Psoas muscle (tissue), 8 donors: ENCODE data around the gene OMG. TPM values are rescaled to one million over a fixed set of nuclear protein-coding genes. Genes with fewer than 3 reads are reported as not detected.

ENCODE experiments used
- ATAC-seq, 4 donors: fragments of 200-7000 bp; cut with Tn5 transposase; one replicate each; pipeline ENCODE4 v1.9.1; 2020; ENCODE audit warnings: moderate library complexity in 3 of 4, mild to moderate bottlenecking in 2 of 4
- DNase-seq, 2 donors: peaks; one replicate each; pipeline ENCODE4 v3.0.0-alpha.2; 2020
- H3K27ac ChIP-seq: fragments of 200-600 bp; one replicate; pipeline ENCODE4 v1.8.0; 2022
- H3K27me3 ChIP-seq, 3 donors: fragments of 200-600 bp in 1 of 3; one replicate each; pipeline versions ENCODE4 v1.6.1 to v1.8.0; 2013 to 2022; ENCODE audit warnings: low read length in 2 of 3, mild to moderate bottlenecking in 2 of 3, moderate library complexity in 1 of 3; ENCODE audit not compliant: insufficient read depth in 3 of 3
- H3K36me3 ChIP-seq, 2 donors: fragments of 200-600 bp in 1 of 2; one replicate each; pipeline versions ENCODE4 v1.6.1 to v1.8.0; 2013 to 2022; ENCODE audit warnings: low read depth in 1 of 2, mild to moderate bottlenecking in 1 of 2, moderate library complexity in 1 of 2; ENCODE audit not compliant: insufficient read depth in 1 of 2
- H3K4me1 ChIP-seq: fragments of 200-600 bp; one replicate; pipeline ENCODE4 v1.8.0; 2022
- H3K4me3 ChIP-seq: fragments of 200-600 bp; one replicate; pipeline ENCODE4 v1.8.0; 2022; ENCODE audit warnings: mild to moderate bottlenecking
- H3K9me3 ChIP-seq: fragments of 200-600 bp; one replicate; pipeline ENCODE4 v1.8.0; 2022
- CTCF ChIP-seq: fragments of 200-600 bp; IDR thresholded peaks from one replicate; pipeline ENCODE4 v1.8.0; 2022; ENCODE audit warnings: antibody characterized with exemption
- WGBS, 3 donors: extraction: QIAGEN DNeasy Blood & Tissue Kit; methylation state at CpG; one replicate each; pipeline versions ENCODE4 v1.1.6 to v1.1.7; 2013; 5-methylcytosine and 5-hydroxymethylcytosine counted together
- intact Hi-C, 2 donors: fragments of 100-400 bp; cut with DNase I; formaldehyde crosslinking; loops; one replicate each; pipeline versions ENCODE4 v1.11.0 to v1.14.2; 2022
- polyA plus RNA-seq, 3 donors: library from polyadenylated mRNA; stranded (reverse); fragments of 200-250 nt; gene quantifications; one replicate each; pipeline ENCODE4 v1.2.3, GENCODE V29; 2013
- total RNA-seq, 4 donors: library from RNA; stranded (reverse); fragmentation: NEBNext Ultra II Directional in 2 of 4; extraction: Animal tissue kit (Norgen Biotek cat#: 25700) in 2 of 4; gene quantifications; one replicate each; pipeline versions ENCODE4 v1.2.1 to v1.2.4, GENCODE V29; 2021 to 2023
- donor health status: healthy with polysubstance abuse.
- donor health status: DM: no; HTN: no; CAD: no; lungs with moderate emphysema.
- donor health status: Bipolar disorder and iron deficiency.
- donor health status: healthy.
- donor health status: DM: yes; HTN: yes; CAD: no.
- donor health status: DM: no; HTN: no; CAD: no.
- donor health status: DM: no; HTN: no; CAD: no.
- donor health status: DM: yes; HTN: yes; CAD: no.

The OMG gene
- total and polyA plus RNA-seq, 7 donors, result 0.03 to 0.10 TPM; not detected in 5

- TF ChIP-seq CTCF, result no peak
- no peak overlapping the region for H3K4me3 ChIP-seq
- no peak for DNase-seq
- no peaks in the 10 kb centered on the region for H3K4me1 ChIP-seq
- 89 to 95% (median 89%) methylated on average over 2 of the region's 2 CpGs for WGBS, 3 donors
- no peak overlapping the region for H3K27ac ChIP-seq
- H3K9me3 ChIP-seq, result no peaks in the 10 kb centered on the region
- no peak for ATAC-seq
- intact Hi-C loops, result no loop called here
- no peaks in the 10 kb centered on the region for H3K27me3 ChIP-seq
- no peaks in the 10 kb centered on the region for H3K36me3 ChIP-seq
Measured at GRCh38 chr17:31309556-31309955, 12.5 kb upstream of the OMG start.

- 83 to 84% (median 84%) methylated on average over 5 of the region's 5 CpGs for WGBS, 3 donors
- ATAC-seq (no peak), DNase-seq (no peak)
- Histone ChIP-seq H3K36me3 (no peaks in the 10 kb centered on the region), H3K4me1 (no peaks in the 10 kb centered on the region), H3K27me3 (no peaks in the 10 kb centered on the region), H3K4me3 (no peak overlapping the region), H3K9me3 (no peaks in the 10 kb centered on the region), H3K27ac (no peak overlapping the region)
- intact Hi-C loops, result no loop called here
- no peak for TF ChIP-seq CTCF
Measured at GRCh38 chr17:31308372-31309334, 11.6 kb upstream of the OMG start.

GRCh38 chr17:31307640-31308039 is 10.6 kb upstream of the OMG start:
- ATAC-seq, result no peak
- no peak overlapping the region for H3K27ac ChIP-seq

GRCh38 chr17:31299624-31300023 is 2.6 kb upstream of the OMG start:
- no peaks in the 10 kb centered on the region for H3K36me3 ChIP-seq
- no peak overlapping the region for H3K27ac ChIP-seq
- no peaks in the 10 kb centered on the region for H3K4me1 ChIP-seq
- intact Hi-C loops, result no loop called here
- H3K27me3 ChIP-seq, result no peaks in the 10 kb centered on the region
- DNase-seq (no peak), ATAC-seq (no peak)
- no peak overlapping the region for H3K4me3 ChIP-seq
- no peaks in the 10 kb centered on the region for H3K9me3 ChIP-seq
- TF ChIP-seq CTCF, result no peak

More at GRCh38 chr17:31307640-31308039, 10.6 kb upstream of the OMG start:
- TF ChIP-seq CTCF, result no peak
- intact Hi-C loops, result no loop called here
- Histone ChIP-seq H3K27me3 (no peaks in the 10 kb centered on the region), H3K4me1 (no peaks in the 10 kb centered on the region), H3K36me3 (no peaks in the 10 kb centered on the region), H3K9me3 (no peaks in the 10 kb centered on the region), H3K4me3 (no peak overlapping the region)
- 83 to 93% (median 90%) methylated on average over 1 of the region's 1 CpG for WGBS, 3 donors
- DNase-seq, result no peak
